UCSD-AML1 (cell line): ENCODE data around the gene KRTAP10-1.

Experiments
- DNase-seq: peaks from one replicate; lab custom pipeline; 2025; ENCODE audit not compliant: unreplicated experiment; lab: John Stamatoyannopoulos, UW

KRTAP10-1 gene

GRCh38 chr21:44505673-44506278 lies 34.2 kb downstream of the KRTAP10-1 start:
- no peak for DNase-seq

GRCh38 chr21:44503901-44504399 lies 36.0 kb downstream of the KRTAP10-1 start:
- DNase-seq = peak; percentile 79

GRCh38 chr21:44503006-44503889 lies 36.7 kb downstream of the KRTAP10-1 start:
- peak; percentile 54 for DNase-seq

- no peak for DNase-seq
These were observed 37.6 kb downstream of the KRTAP10-1 start for GRCh38 chr21:44502171-44502958.

GRCh38 chr21:44500111-44500510 lies 39.9 kb downstream of the KRTAP10-1 start:
- DNase-seq = no peak

- no peak for DNase-seq
These were observed 40.4 kb downstream of the KRTAP10-1 start for GRCh38 chr21:44499631-44500030.

- no peak for DNase-seq
These were observed 40.8 kb downstream of the KRTAP10-1 start for GRCh38 chr21:44499211-44499560.

GRCh38 chr21:44498280-44499210 lies 41.5 kb downstream of the KRTAP10-1 start:
- no peak for DNase-seq

GRCh38 chr21:44497703-44498126 lies 42.3 kb downstream of the KRTAP10-1 start:
- DNase-seq = no peak

GRCh38 chr21:44496564-44497550 lies 43.1 kb downstream of the KRTAP10-1 start:
- DNase-seq = no peak

GRCh38 chr21:44495611-44496563 lies 44.1 kb downstream of the KRTAP10-1 start:
- DNase-seq = no peak

- DNase-seq = no peak
These were observed 45.0 kb downstream of the KRTAP10-1 start for GRCh38 chr21:44494956-44495355.

- DNase-seq = no peak
These were observed 45.6 kb downstream of the KRTAP10-1 start for GRCh38 chr21:44494418-44494817.

GRCh38 chr21:44492567-44493385 lies 47.2 kb downstream of the KRTAP10-1 start:
- no peak for DNase-seq

GRCh38 chr21:44490816-44491215 lies 49.2 kb downstream of the KRTAP10-1 start:
- no peak for DNase-seq

- no peak for DNase-seq
These were observed 49.6 kb downstream of the KRTAP10-1 start for GRCh38 chr21:44490405-44490804.

- DNase-seq = no peak
These were observed 50.0 kb downstream of the KRTAP10-1 start for GRCh38 chr21:44489962-44490361.
